ENCODE data around the gene SH3YL1.

- TF ChIP-seq CTCF (IDR thresholded peaks at IDR 0.05) (no peak), POLR2A (IDR thresholded peaks at IDR 0.05) (no peak), POLR2AphosphoS5 (IDR thresholded peaks at IDR 0.05) (no peak)
These were observed 76.0 kb downstream of the SH3YL1 start for GRCh38 chr2:187825-188224.

Data from gastroesophageal sphincter (tissue), 3 donors.